Smooth muscle cell (in vitro differentiated cells): ENCODE data around the gene RPTOR. TPM values are rescaled to one million over a fixed set of nuclear protein-coding genes. Genes with fewer than 3 reads are reported as not detected.

Experiments used
- DNase-seq: peaks from one replicate; lab custom pipeline; 2025; ENCODE audit not compliant: unreplicated experiment; lab: John Stamatoyannopoulos, UW
- H2AFZ ChIP-seq: fragments of 200-600 bp; sonication (generic); 2 replicates; pipeline ENCODE4 v1.6.0; 2016; ENCODE audit warnings: antibody characterized with exemption, low read depth, mild to moderate bottlenecking
- H3F3A ChIP-seq: fragments of 200-600 bp; sonication (generic); 2 replicates; pipeline ENCODE4 v1.6.0; 2017; ENCODE audit warnings: antibody characterized with exemption, low read depth
- H3K27ac ChIP-seq: fragments of 200-600 bp; sonication (generic); 2 replicates; pipeline ENCODE4 v1.5.1; 2016; ENCODE audit warnings: low read depth, mild to moderate bottlenecking
- H3K27me3 ChIP-seq: fragments of 200-600 bp; sonication (generic); 2 replicates; pipeline ENCODE4 v1.6.1; 2016; ENCODE audit warnings: low read depth, mild to moderate bottlenecking
- H3K36me3 ChIP-seq: fragments of 200-600 bp; sonication (generic); 2 replicates; pipeline ENCODE4 v1.5.1; 2016; ENCODE audit warnings: low read depth
- H3K4me1 ChIP-seq: fragments of 200-600 bp; sonication (generic); 2 replicates; pipeline ENCODE4 v1.5.1; 2016; ENCODE audit warnings: low read depth
- H3K4me2 ChIP-seq: fragments of 200-600 bp; sonication (generic); 2 replicates; pipeline ENCODE4 v1.6.0; 2016; ENCODE audit warnings: mild to moderate bottlenecking
- H3K4me3 ChIP-seq: fragments of 200-600 bp; sonication (generic); 2 replicates; pipeline ENCODE4 v1.5.1; 2016; ENCODE audit warnings: mild to moderate bottlenecking
- H3K79me2 ChIP-seq: fragments of 200-600 bp; sonication (generic); 2 replicates; pipeline ENCODE4 v1.6.0; 2016; ENCODE audit warnings: low read depth, mild to moderate bottlenecking
- H3K9ac ChIP-seq: fragments of 200-600 bp; sonication (generic); 2 replicates; pipeline ENCODE4 v1.6.0; 2016; ENCODE audit warnings: low read depth
- H3K9me3 ChIP-seq: fragments of 200-600 bp; sonication (generic); replicated peaks from 2 replicates; pipeline ENCODE4 v1.5.1; 2016; ENCODE audit warnings: low read depth
- H4K20me1 ChIP-seq: fragments of 200-600 bp; sonication (generic); 2 replicates; pipeline ENCODE4 v1.6.0; 2016; ENCODE audit warnings: low read depth
- CTCF ChIP-seq: fragments of 200-600 bp; sonication (generic); IDR thresholded peaks from 2 replicates; pipeline ENCODE4 v1.5.1; 2017; ENCODE audit warnings: borderline replicate concordance, mild to moderate bottlenecking, antibody characterized with exemption; ENCODE audit not compliant: insufficient read depth, poor library complexity, severe bottlenecking
- WGBS: methylation state at CpG from one replicate; pipeline ENCODE4 v1.1.7; 2016; ENCODE audit warnings: low lambda C conversion rate; 5-methylcytosine and 5-hydroxymethylcytosine counted together
- polyA plus RNA-seq: library from polyadenylated mRNA; unstranded; fragments of >200 nt; fragmentation: Nextera tagmentation; extraction: Ambion mirVana; gene quantifications from 2 replicates; pipeline ENCODE4 v1.2.1, GENCODE V29; 2016
- total RNA-seq: library from RNA; depleted of rRNA; stranded (reverse); fragments of >200 nt; gene quantifications from 2 replicates; pipeline ENCODE4 v1.2.3, GENCODE V29; 2014

Gene RPTOR
- total and polyA plus RNA-seq, 2 experiments from 2014 or later = 10.6 to 12.2 TPM

- DNase-seq = no peak
- Histone ChIP-seq H3K4me2 (no peak overlapping the region), H3K4me1 (no peaks in the 10 kb centered on the region), H3K4me3 (no peak overlapping the region), H3K79me2 (no peaks in the 10 kb centered on the region), H3K36me3 (no peaks in the 10 kb centered on the region), H3F3A (no peaks in the 10 kb centered on the region), H2AFZ (no peak overlapping the region), H4K20me1 (no peaks in the 10 kb centered on the region), H3K27me3 (no peaks in the 10 kb centered on the region), H3K9ac (no peak overlapping the region), H3K9me3 (no peaks in the 10 kb centered on the region), H3K27ac (no peak overlapping the region)
- 95% methylated on average over 36 of the region's 36 CpGs for WGBS
- no peak for TF ChIP-seq CTCF
These were observed 420.4 kb downstream of the RPTOR start for GRCh38 chr17:80964859-80965580.

- Histone ChIP-seq H4K20me1 (no peaks in the 10 kb centered on the region), H2AFZ (no peak overlapping the region), H3K4me3 (no peak overlapping the region), H3K36me3 (no peaks in the 10 kb centered on the region), H3K9ac (no peak overlapping the region), H3K27me3 (no peaks in the 10 kb centered on the region), H3K27ac (no peak overlapping the region), H3K9me3 (no peaks in the 10 kb centered on the region), H3K4me1 (no peaks in the 10 kb centered on the region), H3F3A (no peaks in the 10 kb centered on the region), H3K79me2 (no peaks in the 10 kb centered on the region), H3K4me2 (no peak overlapping the region)
- 92% methylated on average over 21 of the region's 21 CpGs for whole genome bisulfite sequencing
- DNase-seq = no peak
- TF ChIP-seq CTCF = no peak
These were observed 421.0 kb downstream of the RPTOR start for GRCh38 chr17:80965606-80966005.

- no peak for DNase-seq
- Histone ChIP-seq H3K36me3 (no peaks in the 10 kb centered on the region), H3F3A (no peaks in the 10 kb centered on the region), H3K9me3 (no peaks in the 10 kb centered on the region), H3K4me2 (no peak overlapping the region), H3K79me2 (no peaks in the 10 kb centered on the region), H3K27me3 (no peaks in the 10 kb centered on the region), H2AFZ (no peak overlapping the region), H3K27ac (no peak overlapping the region), H3K4me3 (no peak overlapping the region), H3K4me1 (no peaks in the 10 kb centered on the region), H4K20me1 (no peaks in the 10 kb centered on the region), H3K9ac (no peak overlapping the region)
- 91% methylated on average over 18 of the region's 19 CpGs for WGBS
- TF ChIP-seq CTCF = no peak
These were observed 422.8 kb downstream of the RPTOR start for GRCh38 chr17:80967404-80967872.

GRCh38 chr17:80968602-80969029 lies 424.0 kb downstream of the RPTOR start:
- no peak overlapping the region for H3K9ac ChIP-seq
- no peak for DNase-seq

More at GRCh38 chr17:80968602-80969029, 424.0 kb downstream of the RPTOR start:
- no peak overlapping the region for H2AFZ ChIP-seq
- no peak overlapping the region for H3K4me2 ChIP-seq
- H3K79me2 ChIP-seq = no peaks in the 10 kb centered on the region
- no peak overlapping the region for H3K4me3 ChIP-seq
- 83% methylated on average over 15 of the region's 17 CpGs for WGBS
- H3K4me1 ChIP-seq = no peaks in the 10 kb centered on the region
- no peaks in the 10 kb centered on the region for H3K9me3 ChIP-seq
- no peaks in the 10 kb centered on the region for H4K20me1 ChIP-seq
- TF ChIP-seq CTCF = no peak
- H3F3A ChIP-seq = no peaks in the 10 kb centered on the region
- no peak overlapping the region for H3K27ac ChIP-seq
- no peaks in the 10 kb centered on the region for H3K27me3 ChIP-seq
- no peaks in the 10 kb centered on the region for H3K36me3 ChIP-seq
